IMR-90 (cell line): Measurements from ENCODE around the gene VOPP1. TPM values are rescaled to one million over a fixed set of nuclear protein-coding genes. Genes with fewer than 3 reads are reported as not detected.

Experiments
- ATAC-seq: fragments of 200-7000 bp; cut with Tn5 transposase; 2 replicates; pipeline ENCODE4 v1.9.1; 2020; ENCODE audit warnings: low read depth, mild to moderate bottlenecking, moderate library complexity
- BruUV-seq: library from RNA; stranded (reverse); fragments of 400-500 nt; replicated peaks from 2 replicates; lab custom pipeline; 2021; lab: Mats Ljungman, UMichigan
- CTCF ChIA-PET: fragments of 300-600 bp; formaldehyde crosslinking; extraction: SDS; loops from one replicate; lab custom pipeline; 2021; ENCODE audit warnings: antibody characterized with exemption; lab: Yijun Ruan, JAX
- POLR2A ChIA-PET: fragments of 300-600 bp; sonication (Branson Sonifier 250); formaldehyde crosslinking; loops from one replicate; lab custom pipeline; 2022; ENCODE audit warnings: antibody characterized with exemption; ENCODE audit not compliant: unreplicated experiment; lab: Charles Lee
- DNase-seq: peaks from one replicate; pipeline ENCODE4 v3.0.0; 2013
- H2AFZ ChIP-seq: replicated peaks from 2 replicates; pipeline ENCODE3; 2013; ENCODE audit warnings: low read length, mild to moderate bottlenecking; ENCODE audit not compliant: poor library complexity
- H2AK5ac ChIP-seq: 2 replicates; pipeline ENCODE4 v1.6.1; 2013; ENCODE audit warnings: low read depth, low read length, inconsistent platforms
- H2AK9ac ChIP-seq: replicated peaks from 2 replicates; pipeline ENCODE3; 2013; ENCODE audit warnings: mild to moderate bottlenecking, low read depth, low read length, moderate library complexity; ENCODE audit not compliant: poor library complexity
- H2BK120ac ChIP-seq: 2 replicates; pipeline ENCODE4 v1.6.1; 2013; ENCODE audit warnings: low read depth, low read length, inconsistent platforms
- H2BK15ac ChIP-seq: 3 replicates; pipeline ENCODE4 v1.6.1; 2013; ENCODE audit warnings: low read depth, low read length, inconsistent platforms
- H2BK20ac ChIP-seq: 2 replicates; pipeline ENCODE4 v1.6.1; 2013; ENCODE audit warnings: low read depth, mild to moderate bottlenecking, inconsistent platforms, low read length, moderate library complexity
- H2BK5ac ChIP-seq: 2 replicates; pipeline ENCODE4 v1.6.1; 2013; ENCODE audit warnings: mild to moderate bottlenecking, low read depth, low read length, inconsistent platforms; ENCODE audit not compliant: poor library complexity, severe bottlenecking
- H3K14ac ChIP-seq: replicated peaks from 2 replicates; pipeline ENCODE4 v1.6.1; 2013; ENCODE audit warnings: low read depth, low read length, inconsistent platforms
- H3K18ac ChIP-seq: 2 replicates; pipeline ENCODE4 v1.6.1; 2013; ENCODE audit warnings: low read depth, low read length, control low read depth
- H3K23ac ChIP-seq: 2 replicates; pipeline ENCODE4 v1.6.1; 2013; ENCODE audit warnings: low read depth, low read length, inconsistent platforms
- H3K27ac ChIP-seq: 2 replicates; pipeline ENCODE4 v1.5.1; 2013; ENCODE audit warnings: mild to moderate bottlenecking, control low read depth, low read length; ENCODE audit not compliant: insufficient read depth
- H3K27me3 ChIP-seq: 2 replicates; pipeline ENCODE4 v1.6.1; 2013; ENCODE audit warnings: low read length; ENCODE audit not compliant: control insufficient read depth, insufficient read depth
- H3K36me3 ChIP-seq: 2 replicates; pipeline ENCODE4 v1.6.1; 2013; ENCODE audit warnings: low read length, mixed read lengths; ENCODE audit not compliant: control insufficient read depth, insufficient read depth
- H3K4ac ChIP-seq: 2 replicates; pipeline ENCODE4 v1.6.1; 2013; ENCODE audit warnings: low read depth, low read length, inconsistent platforms
- H3K4me1 ChIP-seq: 2 replicates; pipeline ENCODE4 v1.6.1; 2013; ENCODE audit warnings: low read length, mixed read lengths; ENCODE audit not compliant: control insufficient read depth, insufficient read depth
- H3K4me2 ChIP-seq: 2 replicates; pipeline ENCODE4 v1.6.1; 2013; ENCODE audit warnings: low read depth, mild to moderate bottlenecking, control low read depth, low read length, moderate library complexity
- H3K4me3 ChIP-seq: 2 replicates; pipeline ENCODE4 v1.5.1; 2013; ENCODE audit warnings: low read depth, mild to moderate bottlenecking, control low read depth, low read length, moderate library complexity; ENCODE audit not compliant: insufficient read depth
- H3K56ac ChIP-seq: 2 replicates; pipeline ENCODE4 v1.6.1; 2013; ENCODE audit warnings: low read length, inconsistent platforms; ENCODE audit not compliant: insufficient read depth; ENCODE audit errors: extremely low read depth
- H3K79me1 ChIP-seq, 2 experiments: 2 replicates each; pipeline ENCODE4 v1.6.1; 2013; ENCODE audit warnings: low read length in 2 of 2, inconsistent platforms in 1 of 2, low read depth in 1 of 2
- H3K9ac ChIP-seq: 2 replicates; pipeline ENCODE4 v1.6.1; 2013; ENCODE audit warnings: low read depth, low read length, control low read depth
- H3K9me1 ChIP-seq: 2 replicates; pipeline ENCODE4 v1.6.1; 2013; ENCODE audit warnings: low read length, inconsistent platforms; ENCODE audit not compliant: insufficient read depth
- H3K9me3 ChIP-seq: 2 replicates; pipeline ENCODE4 v1.6.1; 2013; ENCODE audit warnings: low read length; ENCODE audit not compliant: control insufficient read depth, insufficient read depth
- H4K20me1 ChIP-seq: 2 replicates; pipeline ENCODE4 v1.6.1; 2013; ENCODE audit warnings: low read length, inconsistent platforms; ENCODE audit not compliant: insufficient read depth
- H4K5ac ChIP-seq: 2 replicates; pipeline ENCODE4 v1.6.1; 2013; ENCODE audit warnings: mild to moderate bottlenecking, low read depth, low read length, control low read depth
- H4K8ac ChIP-seq, 2 experiments: 2 replicates each; pipeline ENCODE4 v1.6.1; 2013; ENCODE audit warnings: low read depth in 2 of 2, low read length in 2 of 2, control low read depth in 1 of 2, inconsistent platforms in 1 of 2
- H4K91ac ChIP-seq: 2 replicates; pipeline ENCODE4 v1.6.1; 2013; ENCODE audit warnings: low read depth, low read length, inconsistent platforms; ENCODE audit not compliant: insufficient read depth
- BHLHE40 ChIP-seq: fragments of 150-350 bp; IDR thresholded peaks from 2 replicates; pipeline ENCODE4 v1.6.1; 2016; ENCODE audit warnings: mild to moderate bottlenecking, low read depth, low read length
- CEBPB ChIP-seq: IDR thresholded peaks from 2 replicates; pipeline ENCODE4 v1.6.1; 2012; ENCODE audit warnings: low read depth, low read length, improper control_type of control experiment
- CHD1 ChIP-seq: IDR thresholded peaks from 2 replicates; pipeline ENCODE4 v1.6.1; 2012; ENCODE audit warnings: low read depth, low read length, improper control_type of control experiment
- ELK1 ChIP-seq: fragments of 150-350 bp; IDR thresholded peaks from 2 replicates; pipeline ENCODE4 v1.6.1; 2016; ENCODE audit warnings: low read depth, mild to moderate bottlenecking, low read length, moderate library complexity, borderline replicate concordance
- MAFK ChIP-seq: IDR thresholded peaks from 2 replicates; pipeline ENCODE4 v1.6.1; 2012; ENCODE audit warnings: low read depth, low read length, improper control_type of control experiment
- MAZ ChIP-seq: IDR thresholded peaks from 2 replicates; pipeline ENCODE4 v1.6.1; 2012; ENCODE audit warnings: low read depth, mild to moderate bottlenecking, low read length, improper control_type of control experiment, moderate library complexity, borderline replicate concordance
- MXI1 ChIP-seq: IDR thresholded peaks from 2 replicates; pipeline ENCODE4 v1.6.1; 2012; ENCODE audit warnings: low read depth, mild to moderate bottlenecking, low read length, moderate library complexity, borderline replicate concordance
- NFE2L2 ChIP-seq: fragments of 150-350 bp; IDR thresholded peaks from 2 replicates; pipeline ENCODE4 v1.6.1; 2016; ENCODE audit warnings: low read depth, mild to moderate bottlenecking, low read length
- POLR2A ChIP-seq: IDR thresholded peaks from 2 replicates; pipeline ENCODE4 v1.6.1; 2012; ENCODE audit warnings: mild to moderate bottlenecking, low read depth, low read length
- RAD21 ChIP-seq: IDR thresholded peaks from 2 replicates; pipeline ENCODE4 v1.6.1; 2012; ENCODE audit warnings: low read length, improper control_type of control experiment
- RCOR1 ChIP-seq: IDR thresholded peaks from 2 replicates; pipeline ENCODE4 v1.6.1; 2012; ENCODE audit warnings: mild to moderate bottlenecking, low read length, improper control_type of control experiment; ENCODE audit not compliant: insufficient replicate concordance
- RFX5 ChIP-seq: IDR thresholded peaks from 2 replicates; pipeline ENCODE4 v1.8.0; 2012; ENCODE audit warnings: low read depth, mild to moderate bottlenecking, low read length, moderate library complexity
- SMC3 ChIP-seq: fragments of 150-350 bp; IDR thresholded peaks from 2 replicates; pipeline ENCODE4 v1.6.1; 2016; ENCODE audit warnings: low read depth, mild to moderate bottlenecking, antibody characterized with exemption, low read length, moderate library complexity
- WGBS, 2 experiments: methylation state at CpG; one replicate each; pipeline versions ENCODE4 v1.1.5 to v1.1.7; 2013; ENCODE audit warnings: missing lambda C conversion rate in 2 of 2; ENCODE audit not compliant: insufficient read length in 1 of 2; ENCODE audit errors: extremely low coverage in 2 of 2; 5-methylcytosine and 5-hydroxymethylcytosine counted together
- dilution Hi-C: fragments of 300-500 bp; cut with HindIII; formaldehyde crosslinking; loops from one replicate; pipeline ENCODE4 v1.14.3; 2018; ENCODE audit warnings: low sequenced_read_pairs; ENCODE audit not compliant: unreplicated experiment
- in situ Hi-C: fragments of 300-500 bp; cut with MboI; formaldehyde crosslinking; loops from 3 replicates; pipeline ENCODE4 v1.14.3; 2019; ENCODE audit warnings: low sequenced_read_pairs, inconsistent platforms, mixed read lengths
- intact Hi-C: fragments of 100-400 bp; cut with micrococcal nuclease; formaldehyde crosslinking; loops from 2 replicates; pipeline ENCODE4 v1.10.0; 2022
- polyA plus RNA-seq, 3 experiments: library from polyadenylated mRNA; depleted of rRNA; stranded (reverse); fragments of >200 nt; gene quantifications; 2 replicates each; pipeline ENCODE4 v1.2.3, GENCODE V29; 2012; ENCODE audit warnings: low replicate concordance in 1 of 3
- total RNA-seq: library from RNA; depleted of rRNA; stranded (reverse); fragments of >200 nt; gene quantifications from 2 replicates; pipeline ENCODE4 v1.2.3, GENCODE V29; 2012
- TF ChIP-seq, protein P1 (sequence below): fragments of 150-350 bp; IDR thresholded peaks from 2 replicates; pipeline ENCODE4 v1.6.1; 2017; ENCODE audit warnings: mild to moderate bottlenecking, antibody characterized with exemption, low read length, low read depth
- TF ChIP-seq, protein P2 (sequence below): conservative IDR thresholded peaks from 2 replicates; pipeline ENCODE4 v1.5.1; 2012; ENCODE audit warnings: mild to moderate bottlenecking, low read depth, low read length, improper control_type of control experiment

The VOPP1 gene
- total and polyA plus RNA-seq, 2 of the 4 experiments (the other 2 are of a cell fraction) = 60.2 to 94.5 TPM

- dilution Hi-C loops (no loop called here), in situ Hi-C loops (no loop called here), intact Hi-C loops (no loop called here)
- Histone ChIP-seq H4K8ac (no peak overlapping the region), H3K4me2 (no peak overlapping the region), H3K9me3 (no peaks in the 10 kb centered on the region), H3K23ac (0 out of 2 replicates have a peak overlapping the region, but pooled peaks have one; percentile 11), H3K56ac (no peak overlapping the region), H4K5ac (no peak overlapping the region), H4K20me1 (peaks cover 73% of the 10 kb centered on the region), H3K27me3 (no peaks in the 10 kb centered on the region), H3K14ac (no peak overlapping the region), H2BK5ac (no peak overlapping the region), H3K36me3 (no peaks in the 10 kb centered on the region), H3K9me1 (peaks cover 40% of the 10 kb centered on the region), H3K4ac (no peak overlapping the region), H3K27ac (no peak overlapping the region), H2AFZ (no peak overlapping the region), H4K91ac (no peak overlapping the region), H2AK9ac (no peak overlapping the region), H3K4me1 (peaks cover 24% of the 10 kb centered on the region), H2AK5ac (no peak overlapping the region; the same call in 1 of the 2 replicates), H3K18ac (no peak overlapping the region), H2BK20ac (no peak overlapping the region), H3K79me1 (peaks cover 46 to 84% of the 10 kb centered on the region in 2 experiments), H3K9ac (no peak overlapping the region), H2BK15ac (no peak overlapping the region), H2BK120ac (no peak overlapping the region), H3K4me3 (no peak overlapping the region)
- DNase-seq = no peak
- BruUV-seq = no TSS peak
- no CpG with 5 or more reads among the region's 8 CpGs for WGBS, 2 experiments
- ChIA-PET CTCF (interaction anchor here (1.0 kb wide), 3 partner anchors 11 to 37 kb away, joined by 3 to 5 read pairs (median 3); no protein-coding TSS in a partner anchor), POLR2A (no interaction called here)
- no peak for ATAC-seq
- no peak for TF ChIP-seq MAZ
- TF ChIP-seq CHD1 = no peak
- no peak for TF ChIP-seq MAFK
- no peak for TF ChIP-seq RFX5
- TF ChIP-seq SMC3 = no peak
- TF ChIP-seq, protein P1, sequence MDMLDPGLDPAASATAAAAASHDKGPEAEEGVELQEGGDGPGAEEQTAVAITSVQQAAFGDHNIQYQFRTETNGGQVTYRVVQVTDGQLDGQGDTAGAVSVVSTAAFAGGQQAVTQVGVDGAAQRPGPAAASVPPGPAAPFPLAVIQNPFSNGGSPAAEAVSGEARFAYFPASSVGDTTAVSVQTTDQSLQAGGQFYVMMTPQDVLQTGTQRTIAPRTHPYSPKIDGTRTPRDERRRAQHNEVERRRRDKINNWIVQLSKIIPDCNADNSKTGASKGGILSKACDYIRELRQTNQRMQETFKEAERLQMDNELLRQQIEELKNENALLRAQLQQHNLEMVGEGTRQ = no peak
- no peak for TF ChIP-seq RCOR1
- TF ChIP-seq BHLHE40 = no peak
- TF ChIP-seq ELK1 = no peak
- TF ChIP-seq NFE2L2 = no peak
- no peak for TF ChIP-seq POLR2A
- TF ChIP-seq, protein P2, sequence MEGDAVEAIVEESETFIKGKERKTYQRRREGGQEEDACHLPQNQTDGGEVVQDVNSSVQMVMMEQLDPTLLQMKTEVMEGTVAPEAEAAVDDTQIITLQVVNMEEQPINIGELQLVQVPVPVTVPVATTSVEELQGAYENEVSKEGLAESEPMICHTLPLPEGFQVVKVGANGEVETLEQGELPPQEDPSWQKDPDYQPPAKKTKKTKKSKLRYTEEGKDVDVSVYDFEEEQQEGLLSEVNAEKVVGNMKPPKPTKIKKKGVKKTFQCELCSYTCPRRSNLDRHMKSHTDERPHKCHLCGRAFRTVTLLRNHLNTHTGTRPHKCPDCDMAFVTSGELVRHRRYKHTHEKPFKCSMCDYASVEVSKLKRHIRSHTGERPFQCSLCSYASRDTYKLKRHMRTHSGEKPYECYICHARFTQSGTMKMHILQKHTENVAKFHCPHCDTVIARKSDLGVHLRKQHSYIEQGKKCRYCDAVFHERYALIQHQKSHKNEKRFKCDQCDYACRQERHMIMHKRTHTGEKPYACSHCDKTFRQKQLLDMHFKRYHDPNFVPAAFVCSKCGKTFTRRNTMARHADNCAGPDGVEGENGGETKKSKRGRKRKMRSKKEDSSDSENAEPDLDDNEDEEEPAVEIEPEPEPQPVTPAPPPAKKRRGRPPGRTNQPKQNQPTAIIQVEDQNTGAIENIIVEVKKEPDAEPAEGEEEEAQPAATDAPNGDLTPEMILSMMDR = no peak
- TF ChIP-seq RAD21 = no peak
- no peak for TF ChIP-seq CEBPB
- no peak for TF ChIP-seq MXI1
These were observed 40.0 kb downstream of the VOPP1 start for GRCh38 chr7:55532150-55532917.
